Stomach (tissue), 4 donors: ENCODE data around the gene PRKCD.

Experiments
- CTCF ChIP-seq, 7 experiments: fragments of 450-650 bp in 4 of 7; fragments of 200-600 bp in 3 of 7; sonication (generic) in 3 of 7; IDR thresholded peaks; one replicate each; pipeline ENCODE4 v1.5.1; 2016 to 2019; ENCODE audit warnings: antibody characterized with exemption in 7 of 7, control low read depth in 2 of 7, mild to moderate bottlenecking in 1 of 7
- EP300 ChIP-seq: sonication (generic); formaldehyde crosslinking; IDR thresholded peaks from one replicate; pipeline ENCODE4 v1.6.1; 2017; ENCODE audit warnings: antibody characterized with exemption
- POLR2A ChIP-seq, 4 donors: fragments of 450-650 bp; IDR thresholded peaks; one replicate each; pipeline ENCODE4 v1.6.1; 2016; ENCODE audit warnings: antibody characterized with exemption in 4 of 4, control low read depth in 2 of 4, mild to moderate bottlenecking in 1 of 4, moderate library complexity in 1 of 4
- POLR2AphosphoS5 ChIP-seq, 3 donors: sonication (generic); formaldehyde crosslinking; IDR thresholded peaks; one replicate each; pipeline ENCODE4 v1.6.1; 2016; ENCODE audit warnings: antibody characterized with exemption in 3 of 3

GRCh38 chr3:53126601-53127000 lies 34.4 kb upstream of the PRKCD start:
- TF ChIP-seq CTCF (IDR thresholded peaks at IDR 0.05) (no peak), POLR2A (IDR thresholded peaks at IDR 0.05) (no peak), POLR2AphosphoS5 (IDR thresholded peaks at IDR 0.05) (no peak), EP300 (no peak)
